HG02970 (cell line): Measurements from ENCODE around the gene RPL38.

Experiments
- ATAC-seq: cut with Tn5 transposase; IDR thresholded peaks from one replicate; pipeline ENCODE4 v1.9.1; 2021; ENCODE audit warnings: mild to moderate bottlenecking, moderate library complexity, moderate number of reproducible peaks; ENCODE audit not compliant: unreplicated experiment, low FRiP score

RPL38 gene

GRCh38 chr17:74203439-74204240, at the start of gene RPL38:
Gene RPL38 (plus strand): TSS chr17:74203678. CDS start chr17:74203956, 278 bp downstream.
- ATAC-seq, result peak; percentile 64

- no peak for ATAC-seq
These were observed 49.6 kb upstream of the RPL38 start for GRCh38 chr17:74153821-74154430.

- ATAC-seq, result no peak
These were observed 46.6 kb upstream of the RPL38 start for GRCh38 chr17:74156878-74157277.

GRCh38 chr17:74157366-74157765, 46.1 kb upstream of the RPL38 start:
- no peak for ATAC-seq

- ATAC-seq, result no peak
These were observed 44.7 kb upstream of the RPL38 start for GRCh38 chr17:74158761-74159160.

GRCh38 chr17:74159226-74159840, 44.1 kb upstream of the RPL38 start:
- ATAC-seq, result no peak

- ATAC-seq, result no peak
These were observed 42.6 kb upstream of the RPL38 start for GRCh38 chr17:74160656-74161502.

GRCh38 chr17:74161503-74161875, 42.0 kb upstream of the RPL38 start:
- ATAC-seq, result no peak

GRCh38 chr17:74163271-74163821, 40.1 kb upstream of the RPL38 start:
- ATAC-seq, result no peak

GRCh38 chr17:74163836-74164235, 39.6 kb upstream of the RPL38 start:
- ATAC-seq, result no peak

- no peak for ATAC-seq
These were observed 38.9 kb upstream of the RPL38 start for GRCh38 chr17:74164446-74165045.

- ATAC-seq, result no peak
These were observed 37.6 kb upstream of the RPL38 start for GRCh38 chr17:74165797-74166365.

GRCh38 chr17:74170924-74171323, 32.6 kb upstream of the RPL38 start:
- no peak for ATAC-seq

- no peak for ATAC-seq
These were observed 30.8 kb upstream of the RPL38 start for GRCh38 chr17:74172700-74173099.

- ATAC-seq, result no peak
These were observed 26.9 kb upstream of the RPL38 start for GRCh38 chr17:74176546-74177001.

GRCh38 chr17:74177018-74177450, 26.4 kb upstream of the RPL38 start:
- ATAC-seq, result no peak

GRCh38 chr17:74179576-74179975, 23.9 kb upstream of the RPL38 start:
- no peak for ATAC-seq

GRCh38 chr17:74180336-74180735, 23.1 kb upstream of the RPL38 start:
- no peak for ATAC-seq

GRCh38 chr17:74181341-74181740, 22.1 kb upstream of the RPL38 start:
- ATAC-seq, result no peak
